HL-60 (cell line): Measurements from ENCODE around the gene KATNB1.

Experiments used
- DNase-seq, 2 experiments: peaks; one replicate each; pipeline ENCODE4 v3.0.0-alpha.2; 2010 to 2020; ENCODE audit warnings: low read depth in 1 of 2, low spot score in 1 of 2
- H3K27ac ChIP-seq: fragments of 250-450 bp; sonication (Bioruptor Pico); replicated peaks from 2 replicates; pipeline ENCODE4 v1.5.1; 2020; ENCODE audit warnings: mild to moderate bottlenecking, moderate library complexity
- H3K27me3 ChIP-seq: fragments of 250-450 bp; sonication (Bioruptor Pico); 2 replicates; pipeline ENCODE4 v1.5.1; 2021; ENCODE audit warnings: mild to moderate bottlenecking, moderate library complexity; ENCODE audit not compliant: insufficient read depth, poor library complexity, severe bottlenecking
- H3K4me3 ChIP-seq: replicated peaks from 2 replicates; pipeline ENCODE4 v1.5.1; 2011; ENCODE audit warnings: mild to moderate bottlenecking, control low read depth, low read length; ENCODE audit not compliant: insufficient read depth
- GABPA ChIP-seq: IDR thresholded peaks from 2 replicates; pipeline ENCODE4 v1.6.1; 2012; ENCODE audit warnings: low read depth
- POLR2AphosphoS5 ChIP-seq: IDR thresholded peaks from 2 replicates; pipeline ENCODE4 v1.6.1; 2012; ENCODE audit warnings: low read depth
- SPI1 ChIP-seq: IDR thresholded peaks from 2 replicates; pipeline ENCODE4 v1.6.1; 2012; ENCODE audit warnings: low read depth, mild to moderate bottlenecking, borderline replicate concordance
- TF ChIP-seq, protein P1 (sequence below): IDR thresholded peaks from 2 replicates; pipeline ENCODE4 v1.6.1; 2012; ENCODE audit warnings: low read depth; ENCODE audit not compliant: insufficient replicate concordance
- TF ChIP-seq, protein P2 (sequence below): IDR thresholded peaks from one replicate; pipeline ENCODE4 v1.5.1; 2011; ENCODE audit warnings: low read length, control low read depth, inconsistent platforms; ENCODE audit not compliant: insufficient read depth

Gene KATNB1

DNA sequence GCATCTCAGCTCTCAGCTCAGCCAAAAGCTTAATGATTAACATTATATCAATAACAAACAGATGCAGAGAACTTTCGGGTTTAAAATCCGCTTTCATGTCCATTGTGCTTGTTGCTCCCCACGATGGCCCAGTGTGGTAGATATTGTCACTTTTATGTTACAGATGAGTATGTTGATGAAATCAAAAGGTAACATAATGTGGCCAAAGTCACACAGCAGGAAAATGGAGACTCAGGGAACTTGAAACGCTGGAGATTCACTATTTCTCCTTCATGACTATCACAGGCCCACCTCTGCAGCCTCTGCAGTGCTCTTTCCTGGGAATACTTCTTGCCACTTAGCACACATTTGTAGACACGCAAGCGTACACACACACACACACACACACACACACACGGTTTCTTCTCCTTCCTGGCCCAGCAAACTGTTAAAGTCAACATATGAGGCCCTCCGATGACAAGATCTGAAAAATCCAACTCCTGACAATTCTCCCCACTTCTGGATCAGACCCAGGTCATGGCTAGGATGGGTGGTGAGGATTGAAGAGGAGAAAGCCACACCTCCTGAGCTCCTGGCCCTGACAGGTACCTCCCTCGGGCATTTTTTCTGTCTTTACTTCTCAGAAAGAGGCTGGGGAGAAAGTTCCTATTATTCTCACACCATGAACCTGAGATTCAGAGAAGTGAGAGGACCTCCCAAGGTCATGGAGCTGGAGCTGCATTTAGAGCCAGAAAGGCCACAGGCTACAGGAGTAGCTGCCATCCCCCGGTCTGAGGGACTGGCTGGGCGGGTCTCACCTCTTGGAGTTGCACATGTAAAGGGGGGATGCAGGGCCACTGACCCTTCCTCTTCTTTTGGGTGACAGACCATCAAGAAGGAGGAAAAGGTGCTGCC lies 31.3 kb upstream of the KATNB1 start:
- DNase-seq = no peak
- Histone ChIP-seq H3K27ac (no peak overlapping the region), H3K27me3 (no peaks in the 10 kb centered on the region), H3K4me3 (no peak overlapping the region)
- no peak for TF ChIP-seq GABPA
- TF ChIP-seq SPI1 = no peak
- TF ChIP-seq, protein P1, sequence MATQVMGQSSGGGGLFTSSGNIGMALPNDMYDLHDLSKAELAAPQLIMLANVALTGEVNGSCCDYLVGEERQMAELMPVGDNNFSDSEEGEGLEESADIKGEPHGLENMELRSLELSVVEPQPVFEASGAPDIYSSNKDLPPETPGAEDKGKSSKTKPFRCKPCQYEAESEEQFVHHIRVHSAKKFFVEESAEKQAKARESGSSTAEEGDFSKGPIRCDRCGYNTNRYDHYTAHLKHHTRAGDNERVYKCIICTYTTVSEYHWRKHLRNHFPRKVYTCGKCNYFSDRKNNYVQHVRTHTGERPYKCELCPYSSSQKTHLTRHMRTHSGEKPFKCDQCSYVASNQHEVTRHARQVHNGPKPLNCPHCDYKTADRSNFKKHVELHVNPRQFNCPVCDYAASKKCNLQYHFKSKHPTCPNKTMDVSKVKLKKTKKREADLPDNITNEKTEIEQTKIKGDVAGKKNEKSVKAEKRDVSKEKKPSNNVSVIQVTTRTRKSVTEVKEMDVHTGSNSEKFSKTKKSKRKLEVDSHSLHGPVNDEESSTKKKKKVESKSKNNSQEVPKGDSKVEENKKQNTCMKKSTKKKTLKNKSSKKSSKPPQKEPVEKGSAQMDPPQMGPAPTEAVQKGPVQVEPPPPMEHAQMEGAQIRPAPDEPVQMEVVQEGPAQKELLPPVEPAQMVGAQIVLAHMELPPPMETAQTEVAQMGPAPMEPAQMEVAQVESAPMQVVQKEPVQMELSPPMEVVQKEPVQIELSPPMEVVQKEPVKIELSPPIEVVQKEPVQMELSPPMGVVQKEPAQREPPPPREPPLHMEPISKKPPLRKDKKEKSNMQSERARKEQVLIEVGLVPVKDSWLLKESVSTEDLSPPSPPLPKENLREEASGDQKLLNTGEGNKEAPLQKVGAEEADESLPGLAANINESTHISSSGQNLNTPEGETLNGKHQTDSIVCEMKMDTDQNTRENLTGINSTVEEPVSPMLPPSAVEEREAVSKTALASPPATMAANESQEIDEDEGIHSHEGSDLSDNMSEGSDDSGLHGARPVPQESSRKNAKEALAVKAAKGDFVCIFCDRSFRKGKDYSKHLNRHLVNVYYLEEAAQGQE = no peak
- TF ChIP-seq, protein P2, sequence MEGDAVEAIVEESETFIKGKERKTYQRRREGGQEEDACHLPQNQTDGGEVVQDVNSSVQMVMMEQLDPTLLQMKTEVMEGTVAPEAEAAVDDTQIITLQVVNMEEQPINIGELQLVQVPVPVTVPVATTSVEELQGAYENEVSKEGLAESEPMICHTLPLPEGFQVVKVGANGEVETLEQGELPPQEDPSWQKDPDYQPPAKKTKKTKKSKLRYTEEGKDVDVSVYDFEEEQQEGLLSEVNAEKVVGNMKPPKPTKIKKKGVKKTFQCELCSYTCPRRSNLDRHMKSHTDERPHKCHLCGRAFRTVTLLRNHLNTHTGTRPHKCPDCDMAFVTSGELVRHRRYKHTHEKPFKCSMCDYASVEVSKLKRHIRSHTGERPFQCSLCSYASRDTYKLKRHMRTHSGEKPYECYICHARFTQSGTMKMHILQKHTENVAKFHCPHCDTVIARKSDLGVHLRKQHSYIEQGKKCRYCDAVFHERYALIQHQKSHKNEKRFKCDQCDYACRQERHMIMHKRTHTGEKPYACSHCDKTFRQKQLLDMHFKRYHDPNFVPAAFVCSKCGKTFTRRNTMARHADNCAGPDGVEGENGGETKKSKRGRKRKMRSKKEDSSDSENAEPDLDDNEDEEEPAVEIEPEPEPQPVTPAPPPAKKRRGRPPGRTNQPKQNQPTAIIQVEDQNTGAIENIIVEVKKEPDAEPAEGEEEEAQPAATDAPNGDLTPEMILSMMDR = no peak
- no peak for TF ChIP-seq POLR2AphosphoS5

DNA sequence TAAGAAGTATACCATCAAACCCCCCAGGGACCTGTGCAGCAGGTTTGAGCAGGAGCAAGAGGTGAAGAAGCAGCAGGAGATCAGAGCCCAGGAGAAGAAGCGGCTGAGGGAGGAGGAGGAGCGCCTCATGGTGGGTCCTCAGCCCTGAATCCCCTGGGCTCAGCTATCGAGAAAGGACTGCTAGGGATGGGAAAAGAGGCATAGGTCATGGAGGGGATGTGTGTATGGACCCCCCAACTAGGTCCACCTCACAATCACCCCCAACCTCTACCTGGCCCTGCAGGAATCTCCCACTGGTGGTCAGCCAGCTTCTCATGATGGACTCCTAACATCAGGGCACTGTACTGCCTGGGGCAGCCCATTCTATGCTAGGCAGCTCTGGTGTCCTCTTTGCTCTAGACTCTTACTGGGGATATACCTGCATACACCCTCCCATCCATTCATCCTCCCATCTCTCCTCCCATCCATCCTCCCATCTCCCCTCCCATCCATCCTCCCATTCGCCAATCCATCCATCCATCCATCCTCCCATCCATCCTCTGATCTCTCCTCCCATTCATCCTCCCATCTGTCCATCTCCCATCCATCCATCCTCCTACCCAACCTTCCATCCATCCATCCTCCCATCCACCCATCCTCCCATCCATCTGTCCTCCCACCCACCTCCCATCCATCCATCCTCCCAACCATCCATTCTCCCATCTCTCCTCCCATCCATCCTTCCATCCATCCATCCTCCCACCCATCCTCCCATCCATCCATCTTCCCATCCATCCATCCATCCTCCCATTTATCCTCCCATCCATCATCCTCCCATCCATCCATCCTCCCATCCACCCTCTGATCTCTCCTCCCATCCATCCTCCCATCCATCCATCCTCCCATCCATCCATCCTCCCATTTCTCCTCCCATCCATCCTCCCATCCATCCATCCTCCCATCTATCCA lies 30.4 kb upstream of the KATNB1 start:
- TF ChIP-seq, protein P2 = no peak
- TF ChIP-seq, protein P1 = no peak
- TF ChIP-seq SPI1 (no peak), POLR2AphosphoS5 (no peak)
- Histone ChIP-seq H3K4me3 (no peak overlapping the region), H3K27me3 (no peaks in the 10 kb centered on the region), H3K27ac (no peak overlapping the region)
- no peak for DNase-seq

DNA sequence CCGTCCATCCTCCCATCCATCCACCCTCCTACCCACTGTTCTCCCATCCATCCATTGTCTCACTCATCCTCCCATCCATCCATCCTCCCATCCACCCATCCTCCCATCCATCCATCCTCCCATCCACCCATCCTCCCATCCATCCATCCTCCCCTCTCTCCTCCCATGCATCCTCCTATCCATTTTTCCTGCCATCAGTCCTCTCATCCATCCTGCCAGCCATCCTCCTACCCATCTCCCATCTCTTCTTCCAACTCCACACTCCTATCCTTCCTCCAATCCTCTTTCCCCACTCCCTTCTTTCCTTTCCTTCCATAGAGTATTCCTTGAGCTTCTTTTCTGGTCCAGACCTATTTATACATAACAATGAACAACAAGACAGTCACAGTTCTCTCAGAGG lies 28.9 kb upstream of the KATNB1 start:
- Histone ChIP-seq H3K27ac (no peak overlapping the region), H3K4me3 (no peak overlapping the region), H3K27me3 (no peaks in the 10 kb centered on the region)
- no peak for DNase-seq
- TF ChIP-seq, protein P1 = no peak
- TF ChIP-seq POLR2AphosphoS5 (no peak), SPI1 (no peak)
- TF ChIP-seq, protein P2 = no peak
